Thyroid gland (tissue), 4 donors: ENCODE data around the gene MSANTD2. TPM values are rescaled to one million over a fixed set of nuclear protein-coding genes. Genes with fewer than 3 reads are reported as not detected.

Source experiments
- DNase-seq, 2 donors: peaks; one replicate each; pipeline ENCODE4 v3.0.0-alpha.2; 2019
- H3K27ac ChIP-seq, 3 donors: fragments of 200-600 bp; sonication (generic); 1 replicate in 2 of 3; 2 replicates in 1 of 3; pipeline ENCODE4 v1.5.1; 2016 to 2019; ENCODE audit warnings: mild to moderate bottlenecking in 1 of 3, moderate library complexity in 1 of 3
- H3K27me3 ChIP-seq: fragments of 200-600 bp; sonication (generic); one replicate; pipeline ENCODE4 v1.5.1; 2019
- H3K36me3 ChIP-seq, 2 donors: fragments of 200-600 bp; sonication (generic); one replicate each; pipeline ENCODE4 v1.5.1; 2016 to 2019
- H3K4me1 ChIP-seq, 2 donors: fragments of 200-600 bp; sonication (generic); one replicate each; pipeline ENCODE4 v1.5.1; 2017 to 2019
- H3K4me3 ChIP-seq, 3 donors: fragments of 200-600 bp; sonication (generic); replicated peaks in 1 of 3; 1 replicate in 2 of 3; 2 replicates in 1 of 3; pipeline ENCODE4 v1.5.1; 2016; ENCODE audit warnings: mild to moderate bottlenecking in 1 of 3
- H3K9me3 ChIP-seq: fragments of 200-600 bp; sonication (generic); one replicate; pipeline ENCODE4 v1.5.1; 2017
- CTCF ChIP-seq, 6 experiments: fragments of 200-600 bp in 3 of 6; fragments of 450-650 bp in 3 of 6; sonication (generic) in 3 of 6; IDR thresholded peaks; one replicate each; pipeline ENCODE4 v1.5.1; 2016 to 2019; ENCODE audit warnings: antibody characterized with exemption in 6 of 6, mild to moderate bottlenecking in 2 of 6, inconsistent platforms in 1 of 6, moderate library complexity in 1 of 6
- POLR2A ChIP-seq, 2 donors: fragments of 450-650 bp; IDR thresholded peaks; one replicate each; pipeline ENCODE4 v1.6.1; 2017; ENCODE audit warnings: antibody characterized with exemption in 2 of 2, mild to moderate bottlenecking in 2 of 2, moderate library complexity in 1 of 2
- WGBS, 2 donors: methylation state at CpG; one replicate each; pipeline ENCODE4 v1.1.5; 2017; 5-methylcytosine and 5-hydroxymethylcytosine counted together
- intact Hi-C: fragments of 100-400 bp; cut with DNase I; formaldehyde crosslinking; loops from one replicate; pipeline ENCODE4 v1.15.1; 2023
- total RNA-seq, 4 donors: library from RNA; depleted of rRNA; stranded (reverse); fragments of >200 nt; gene quantifications; one replicate each; pipeline ENCODE4 v1.2.3, GENCODE V29; 2016

Gene MSANTD2
- total RNA-seq, 4 donors from 2014 or later: 29.1 to 56.1 (median 37.0) TPM

DNA sequence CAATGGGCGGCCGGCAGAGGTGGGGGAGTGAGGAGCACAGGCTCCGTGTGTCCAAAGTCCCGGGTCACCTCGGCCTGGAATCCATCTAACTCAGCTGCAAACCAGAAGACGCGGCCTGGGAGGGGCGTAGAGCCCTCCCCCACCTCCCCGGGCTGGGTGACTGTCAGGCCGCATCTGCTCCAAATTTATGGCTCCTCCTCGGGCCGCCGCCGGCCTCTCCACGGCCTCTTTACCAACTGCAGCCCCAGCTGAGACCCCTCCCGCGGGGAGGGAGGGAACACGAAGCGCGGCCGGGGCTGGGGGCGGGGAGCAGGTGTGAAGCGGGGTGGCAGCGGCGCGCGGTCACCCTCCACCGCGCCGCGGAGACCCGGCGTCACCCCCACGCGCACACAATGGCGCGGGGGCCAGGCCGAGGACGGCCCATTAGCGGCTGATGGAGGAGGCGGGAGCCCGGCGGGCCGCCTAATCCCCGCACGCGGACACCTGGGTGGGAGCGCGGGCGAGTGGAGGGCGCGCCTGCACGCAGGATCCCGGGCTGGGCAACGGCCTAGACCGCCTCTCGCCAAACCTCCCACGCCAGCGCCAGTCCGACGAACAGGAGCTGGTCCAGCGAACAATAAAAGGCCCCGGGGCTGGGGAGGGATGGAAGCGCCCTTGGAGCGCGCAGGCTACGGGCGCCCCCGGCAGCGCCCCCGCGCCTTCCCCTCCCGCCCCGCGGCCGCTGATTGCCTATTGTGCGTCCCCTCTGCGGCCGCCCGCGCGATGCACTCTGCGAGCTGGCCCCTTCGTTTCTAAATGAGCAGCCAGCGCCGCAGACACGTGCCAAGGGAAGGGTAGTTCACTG, 39.1 kb upstream of the MSANTD2 start:
- H3K27me3 ChIP-seq: no peaks in the 10 kb centered on the region
- H3K9me3 ChIP-seq: no peaks in the 10 kb centered on the region
- WGBS, 2 donors: 5 to 11% methylated on average over 9 to 28 of the region's 87 CpGs
- TF ChIP-seq POLR2A (IDR thresholded peaks at IDR 0.05): no peak
- TF ChIP-seq CTCF (IDR thresholded peaks at IDR 0.05): no peak
- peak; percentile 37 to 40 for DNase-seq
- H3K4me3 ChIP-seq: peak overlapping the region in 1 of 3 donors; percentile 36
- intact Hi-C loops: loop anchor here (5.0 kb wide), 1 partner anchor 192 kb away; no protein-coding TSS in a partner anchor
- no peak overlapping the region for H3K27ac ChIP-seq
- peaks cover 12 to 41% of the 10 kb centered on the region in 2 donors for H3K4me1 ChIP-seq
- H3K36me3 ChIP-seq: no peaks in the 10 kb centered on the region

DNA sequence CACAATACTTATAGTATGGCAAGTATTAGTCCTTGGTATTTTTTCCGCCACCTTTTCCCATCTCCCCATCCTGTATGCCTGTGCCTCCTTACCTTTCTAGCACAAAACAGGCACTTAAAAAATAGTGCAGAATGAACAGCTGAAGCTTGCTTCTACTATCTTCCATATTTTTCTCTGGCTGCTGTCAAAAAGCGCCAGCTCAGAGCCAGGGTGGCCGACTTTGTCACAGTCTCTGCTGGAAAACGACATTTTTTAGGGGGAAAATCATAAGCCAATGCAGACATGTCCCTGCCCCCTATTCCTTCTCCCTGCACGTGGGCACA, 38.6 kb upstream of the MSANTD2 start:
- H3K36me3 ChIP-seq: no peaks in the 10 kb centered on the region
- intact Hi-C loops: loop anchor here (5.0 kb wide), 1 partner anchor 191 kb away; no protein-coding TSS in a partner anchor
- H3K4me3 ChIP-seq: peak overlapping the region in 1 of 3 donors; percentile 36
- no peaks in the 10 kb centered on the region for H3K27me3 ChIP-seq
- TF ChIP-seq POLR2A (IDR thresholded peaks at IDR 0.05): no peak
- no peak for TF ChIP-seq CTCF (IDR thresholded peaks at IDR 0.05)
- H3K27ac ChIP-seq: no peak overlapping the region
- no peak for DNase-seq
- H3K4me1 ChIP-seq: peaks cover 12 to 41% of the 10 kb centered on the region in 2 donors
- no peaks in the 10 kb centered on the region for H3K9me3 ChIP-seq
- 42 to 47% methylated on average over 5 of the region's 5 CpGs for WGBS, 2 donors

DNA sequence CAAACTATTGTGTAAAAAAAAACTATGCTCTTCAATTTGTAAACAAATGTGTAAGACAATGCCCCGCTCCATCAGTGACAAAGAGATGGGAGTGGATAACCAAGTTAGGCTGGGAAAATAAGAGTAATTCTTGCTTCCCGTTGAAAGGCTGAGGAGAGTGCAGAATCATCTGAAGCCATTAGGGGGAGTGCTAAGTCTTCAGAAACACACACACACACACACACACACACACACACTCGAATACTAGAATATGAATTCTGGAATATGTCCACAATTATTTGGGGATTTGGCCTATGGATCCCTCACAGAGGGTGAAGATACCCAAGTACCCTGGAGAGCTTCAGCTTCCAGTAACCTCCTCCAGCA, 37.3 kb upstream of the MSANTD2 start:
- H3K36me3 ChIP-seq: no peaks in the 10 kb centered on the region
- no peaks in the 10 kb centered on the region for H3K9me3 ChIP-seq
- no peaks in the 10 kb centered on the region for H3K27me3 ChIP-seq
- no peak overlapping the region for H3K4me3 ChIP-seq
- DNase-seq: peak; percentile 23 to 39
- intact Hi-C loops: loop anchor here (2.0 to 5.0 kb wide), 2 partner anchors 169 to 190 kb away; no protein-coding TSS in a partner anchor
- H3K27ac ChIP-seq: peak overlapping the region in 1 of 3 donors; percentile 92
- no peak for TF ChIP-seq POLR2A (IDR thresholded peaks at IDR 0.05)
- TF ChIP-seq CTCF (IDR thresholded peaks at IDR 0.05): peak in 5 of 6 experiments; percentile 22 to 61 (median 41)
- peaks cover 12 to 31% of the 10 kb centered on the region in 2 donors for H3K4me1 ChIP-seq
- 24 to 31% methylated on average over 3 of the region's 3 CpGs for WGBS, 2 donors

- Histone ChIP-seq H3K4me1 (peaks cover 12 to 28% of the 10 kb centered on the region in 2 donors), H3K27me3 (no peaks in the 10 kb centered on the region), H3K27ac (peak overlapping the region in 2 of 3 donors; percentile 69 to 92), H3K4me3 (no peak overlapping the region), H3K36me3 (no peaks in the 10 kb centered on the region), H3K9me3 (no peaks in the 10 kb centered on the region)
- DNase-seq: peak; percentile 15 to 39
- intact Hi-C loops: loop anchor here (2.0 to 5.0 kb wide), 2 partner anchors 167 to 189 kb away; no protein-coding TSS in a partner anchor
- TF ChIP-seq POLR2A (IDR thresholded peaks at IDR 0.05): no peak
- TF ChIP-seq CTCF (IDR thresholded peaks at IDR 0.05): no peak
- WGBS, 2 donors: 84 to 90% methylated on average over 8 of the region's 8 CpGs
These were observed 35.7 kb upstream of the MSANTD2 start for GRCh38 chr11:124835918-124836317.
